ENCODE results near the gene ZCCHC14. TPM values are rescaled to one million over a fixed set of nuclear protein-coding genes. Genes with fewer than 3 reads are reported as not detected.

ZCCHC14 gene
- total and polyA plus RNA-seq, 2 of the 8 experiments (the other 6 are each of a cell fraction or from before 2014, with no cell fraction given): 8.2 to 28.2 TPM

GRCh38 chr16:87417528-87417910 is 75.3 kb downstream of the ZCCHC14 start (continued):
- TF ChIP-seq CHD7 (IDR thresholded peaks at IDR 0.05; ENCODE audit: insufficient replicate concordance, low read length) (no peak), TAF7 (optimal IDR thresholded peaks at IDR 0.05; ENCODE audit: borderline replicate concordance, low read depth, low read length) (no peak), ZNF274 (IDR thresholded peaks at IDR 0.05; ENCODE audit: borderline replicate concordance, extremely low read depth, low read length) (no peak), BACH1 (IDR thresholded peaks at IDR 0.05; ENCODE audit: low read length) (no peak), TBP (IDR thresholded peaks at IDR 0.05; ENCODE audit: low read depth, low read length) (no peak)
